ENCODE data around the gene STK24. TPM values are rescaled to one million over a fixed set of nuclear protein-coding genes. Genes with fewer than 3 reads are reported as not detected.

STK24 gene
- total and polyA plus RNA-seq, 2 of the 4 experiments (the other 2 are of a cell fraction) = 29.2 to 43.4 TPM

DNA sequence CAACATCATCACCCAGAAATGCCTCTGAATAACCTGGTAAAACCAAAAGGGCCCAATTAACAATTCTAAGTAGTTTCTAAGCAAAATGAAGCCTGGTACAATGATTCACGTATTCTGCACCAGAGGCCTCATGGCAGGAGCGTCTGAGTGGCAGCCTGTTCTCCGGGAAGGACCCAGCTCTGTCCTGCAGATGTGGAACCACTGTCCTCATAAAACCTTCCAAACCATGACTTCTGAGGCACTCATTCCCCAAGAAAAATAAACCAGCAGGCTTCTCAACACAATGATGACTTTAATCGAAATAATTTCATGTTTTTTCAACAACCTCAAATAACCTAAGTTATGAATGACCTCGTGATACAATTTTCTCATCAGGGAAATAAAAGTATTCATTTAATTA, 89.9 kb downstream of the STK24 start:
- intact Hi-C loops (cut with micrococcal nuclease) (no loop called here), in situ Hi-C loops (cut with MboI; ENCODE audit: low sequenced_read_pairs) (no loop called here), dilution Hi-C loops (cut with HindIII; ENCODE audit: low sequenced_read_pairs, unreplicated experiment) (no loop called here)
- peaks cover 64% of the 10 kb centered on the region for H3K9me1 ChIP-seq (ENCODE audit: insufficient read depth, low read length)
- H4K8ac ChIP-seq (ENCODE audit: low read depth in 2 of 2, low read length in 2 of 2) = no peak overlapping the region
- no peak overlapping the region for H3K27ac ChIP-seq (ENCODE audit: insufficient read depth, low read length)
- H4K91ac ChIP-seq (ENCODE audit: insufficient read depth, low read depth, low read length) = no peak overlapping the region
- no peak overlapping the region for H2AFZ ChIP-seq (replicated peaks; ENCODE audit: low read length, poor library complexity)
- no peak overlapping the region for H3K4me2 ChIP-seq (ENCODE audit: low read depth, low read length)
- TF ChIP-seq CEBPB (IDR thresholded peaks at IDR 0.05; ENCODE audit: low read depth, low read length) (no peak), CHD1 (IDR thresholded peaks at IDR 0.05; ENCODE audit: low read depth, low read length) (no peak), SMC3 (IDR thresholded peaks at IDR 0.05; ENCODE audit: low read depth, low read length) (no peak), POLR2A (IDR thresholded peaks at IDR 0.05; ENCODE audit: low read depth, low read length) (no peak)
- no peak overlapping the region for H2BK15ac ChIP-seq (ENCODE audit: low read depth, low read length)
- no peak overlapping the region for H2BK5ac ChIP-seq (ENCODE audit: low read depth, low read length, poor library complexity, severe bottlenecking)
- peaks cover 52 to 94% of the 10 kb centered on the region in 2 experiments for H3K79me1 ChIP-seq (ENCODE audit: low read depth in 1 of 2, low read length in 2 of 2)
- H2AK5ac ChIP-seq (ENCODE audit: low read depth, low read length) = no peak overlapping the region
- H3K9me3 ChIP-seq (ENCODE audit: control insufficient read depth, insufficient read depth, low read length) = no peaks in the 10 kb centered on the region
- H3K14ac ChIP-seq (replicated peaks; ENCODE audit: low read depth, low read length) = peak overlapping the region; percentile 46; the same call in 1 of the 2 replicates
- no peak overlapping the region for H3K9ac ChIP-seq (ENCODE audit: low read depth, low read length)
- H2BK120ac ChIP-seq (ENCODE audit: low read depth, low read length) = no peak overlapping the region
- H2AK9ac ChIP-seq (replicated peaks; ENCODE audit: low read depth, low read length, poor library complexity) = no peak overlapping the region
- ChIA-PET POLR2A (ENCODE audit: unreplicated experiment) (no interaction called here), CTCF (interaction anchor here (0.8 kb wide), 1 partner anchor 11 kb away, joined by 3 read pairs; no protein-coding TSS in a partner anchor)
- BruUV-seq (replicated peaks) = no TSS peak
- no peaks in the 10 kb centered on the region for H3K36me3 ChIP-seq (ENCODE audit: control insufficient read depth, insufficient read depth, low read length)
- H3K23ac ChIP-seq (ENCODE audit: low read depth, low read length) = 0 out of 2 replicates have a peak overlapping the region, but pooled peaks have one; percentile 1
- H4K20me1 ChIP-seq (ENCODE audit: insufficient read depth, low read length) = peaks cover 90% of the 10 kb centered on the region
- H3K27me3 ChIP-seq (ENCODE audit: control insufficient read depth, insufficient read depth, low read length) = no peaks in the 10 kb centered on the region
- ATAC-seq (ENCODE audit: low read depth) = no peak
- H3K4ac ChIP-seq (ENCODE audit: low read depth, low read length) = no peak overlapping the region
- H2BK20ac ChIP-seq (ENCODE audit: low read depth, low read length) = no peak overlapping the region
- no peak overlapping the region for H3K18ac ChIP-seq (ENCODE audit: low read depth, low read length)
- DNase-seq = peak; percentile 53
- no peak overlapping the region for H4K5ac ChIP-seq (ENCODE audit: low read depth, low read length)
- no peak overlapping the region for H3K4me3 ChIP-seq (ENCODE audit: insufficient read depth, low read depth, low read length)
- H3K4me1 ChIP-seq (ENCODE audit: control insufficient read depth, insufficient read depth, low read length) = peaks cover 42% of the 10 kb centered on the region
- 77% methylated on average over 3 of the region's 5 CpGs; no CpG with 5 or more reads in 1 of the 2 experiments for WGBS, 2 experiments (ENCODE audit: extremely low coverage in 2 of 2, insufficient read length in 1 of 2)
- H3K56ac ChIP-seq (ENCODE audit: extremely low read depth, insufficient read depth, low read length) = no peak overlapping the region
